C4-2B (cell line): ENCODE measurements around the gene CCDC175.

ENCODE experiments used
- CTCF ChIP-seq: fragments of 450-650 bp; conservative IDR thresholded peaks from 2 replicates; pipeline ENCODE4 v1.5.1; 2017; ENCODE audit warnings: mild to moderate bottlenecking
- ZFX ChIP-seq: fragments of 450-650 bp; IDR thresholded peaks from 2 replicates; pipeline ENCODE4 v1.6.1; 2017

- no peak for TF ChIP-seq CTCF
- no peak for TF ChIP-seq ZFX
These were observed 4.3 kb upstream of the CCDC175 start for GRCh38 chr14:59580911-59581310.
